Cardiac septum (tissue), 1 donor: ENCODE measurements around the gene GJA3. TPM values are rescaled to one million over a fixed set of nuclear protein-coding genes. Genes with fewer than 3 reads are reported as not detected.

ENCODE experiments used
- DNase-seq: peaks from one replicate; pipeline ENCODE4 v3.0.0-alpha.2; 2020; ENCODE audit warnings: low spot score
- intact Hi-C: fragments of 100-400 bp; cut with DNase I; formaldehyde crosslinking; loops from one replicate; pipeline ENCODE4 v1.14.0; 2022
- total RNA-seq: library from RNA; stranded (reverse); fragmentation: NEBNext Ultra II Directional; extraction: Animal tissue kit (Norgen Biotek cat#: 25700); gene quantifications from one replicate; pipeline ENCODE4 v1.2.1, GENCODE V29; 2021
- donor health status: DM: no; HTN: no; CAD: no.

GJA3 gene
- total RNA-seq, 1 donor from 2014 or later, result 25.9 TPM

DNA sequence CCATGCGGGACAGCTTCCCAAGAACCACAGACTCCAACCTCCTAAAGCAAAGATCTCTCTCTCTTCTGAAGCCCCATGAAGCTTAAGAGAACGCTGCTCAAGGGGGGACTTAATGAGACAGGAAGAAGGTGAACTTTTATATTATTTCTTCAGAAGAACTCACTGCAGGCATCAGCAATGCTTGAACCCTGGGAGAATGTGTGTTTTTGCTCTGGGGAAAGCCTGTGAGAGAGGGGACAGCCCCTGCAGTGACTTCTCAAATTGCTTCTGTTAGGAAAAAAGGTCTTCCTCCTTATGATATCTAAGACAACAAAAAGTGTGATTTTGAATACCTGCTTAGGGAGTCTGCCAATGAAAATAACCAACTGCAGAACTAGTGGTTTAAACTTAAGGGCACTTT, 23.0 kb downstream of the GJA3 start:
- intact Hi-C loops, result no loop called here
- DNase-seq, result no peak

- intact Hi-C loops, result no loop called here
- DNase-seq, result no peak
Observed at GRCh38 chr13:20136781-20137703, 23.8 kb downstream of the GJA3 start.

- intact Hi-C loops, result no loop called here
- no peak for DNase-seq
Observed at GRCh38 chr13:20134732-20135131, 26.1 kb downstream of the GJA3 start.

DNA sequence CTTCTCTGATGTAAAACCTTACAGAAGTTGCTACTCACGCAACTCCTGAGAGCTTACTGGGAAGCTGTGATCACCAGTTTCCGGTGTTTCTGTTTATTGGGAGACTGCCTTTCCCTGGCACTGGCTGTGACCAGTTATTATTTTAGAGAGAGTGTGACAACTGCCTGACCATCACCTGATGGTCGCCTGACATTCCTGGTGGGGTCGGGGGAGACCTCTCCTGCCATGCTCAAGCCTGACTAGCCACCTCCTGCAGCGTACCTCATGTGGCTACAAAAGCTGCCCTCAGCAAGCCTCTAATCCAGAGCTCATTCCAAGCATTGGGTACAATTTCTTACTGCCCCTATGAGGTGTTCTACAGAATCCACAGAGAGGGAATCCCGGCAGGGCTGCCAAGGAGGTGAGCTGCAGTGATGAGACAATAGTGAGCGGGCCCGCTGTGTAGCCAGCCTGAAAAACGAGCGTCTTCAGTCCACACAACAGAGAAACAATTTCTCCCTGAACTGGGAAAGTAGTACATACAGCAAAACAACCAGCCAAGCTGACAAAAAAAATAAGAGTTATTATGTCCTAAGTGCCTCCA, 28.7 kb downstream of the GJA3 start:
- intact Hi-C loops, result no loop called here
- peak; percentile 39 for DNase-seq

- intact Hi-C loops, result no loop called here
- DNase-seq, result no peak
Observed at GRCh38 chr13:20131057-20131832, 29.6 kb downstream of the GJA3 start.

GRCh38 chr13:20130652-20131051, 30.2 kb downstream of the GJA3 start:
- no peak for DNase-seq

DNA sequence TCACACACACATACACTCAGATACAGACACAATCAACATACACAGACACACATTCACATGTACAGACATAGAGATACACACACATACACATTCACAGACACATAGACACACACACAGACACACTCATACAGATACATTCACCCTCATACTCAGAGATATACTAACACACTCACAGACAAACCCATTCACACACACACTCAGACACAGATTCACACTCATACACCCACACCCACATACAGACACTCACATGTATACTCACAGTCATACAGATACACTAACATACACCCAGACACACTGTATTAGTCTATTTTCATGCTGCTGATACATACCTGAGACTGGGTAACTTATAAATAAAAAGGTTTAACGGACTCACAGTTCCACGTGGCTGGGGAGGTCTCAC, 30.8 kb downstream of the GJA3 start:
- intact Hi-C loops, result no loop called here
- DNase-seq, result no peak

More at GRCh38 chr13:20130652-20131051, 30.2 kb downstream of the GJA3 start:
- intact Hi-C loops, result no loop called here

DNA sequence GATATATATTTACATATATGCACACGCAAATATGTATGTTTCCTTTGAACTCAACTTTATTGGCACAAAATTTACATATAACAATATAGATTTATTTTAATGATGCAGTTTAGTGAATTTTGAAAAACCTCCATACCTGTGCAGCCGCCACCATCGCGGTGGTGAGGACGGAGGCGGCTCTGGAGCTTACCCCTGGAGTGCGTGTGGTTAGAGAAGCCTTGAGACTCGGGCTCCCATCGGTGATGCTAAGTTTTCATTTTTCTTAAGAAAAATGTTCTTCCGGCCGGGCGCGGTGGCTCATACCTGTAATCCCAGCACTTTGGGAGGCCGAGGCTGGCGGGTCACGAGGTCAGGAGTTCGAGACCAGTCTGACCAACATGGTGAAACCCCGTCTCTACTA, 31.8 kb downstream of the GJA3 start:
- intact Hi-C loops, result no loop called here
- DNase-seq, result peak; percentile 26

- peak; percentile 73 for DNase-seq
Observed at GRCh38 chr13:20128459-20128931, 32.4 kb downstream of the GJA3 start.

GRCh38 chr13:20127562-20128458, 33.0 kb downstream of the GJA3 start:
- intact Hi-C loops, result loop anchor here (1.0 kb wide), 1 partner anchor 33 kb away; the partner anchor contains the start of gene GJA3
- DNase-seq, result peak; percentile 82

More at GRCh38 chr13:20128459-20128931, 32.4 kb downstream of the GJA3 start:
- intact Hi-C loops, result loop anchor here (1.0 kb wide), 1 partner anchor 33 kb away; the partner anchor contains the start of gene GJA3

GRCh38 chr13:20127262-20127561, 33.6 kb downstream of the GJA3 start:
- DNase-seq, result no peak
- intact Hi-C loops, result no loop called here

GRCh38 chr13:20126541-20127261, 34.2 kb downstream of the GJA3 start:
- intact Hi-C loops, result loop anchor here (1.0 kb wide), 1 partner anchor 15 kb away; no protein-coding TSS in a partner anchor
- DNase-seq, result peak; percentile 75

- intact Hi-C loops, result loop anchor here (1.0 kb wide), 1 partner anchor 16 kb away; no protein-coding TSS in a partner anchor
- peak; percentile 66 for DNase-seq
Observed at GRCh38 chr13:20125783-20126165, 35.1 kb downstream of the GJA3 start.

DNA sequence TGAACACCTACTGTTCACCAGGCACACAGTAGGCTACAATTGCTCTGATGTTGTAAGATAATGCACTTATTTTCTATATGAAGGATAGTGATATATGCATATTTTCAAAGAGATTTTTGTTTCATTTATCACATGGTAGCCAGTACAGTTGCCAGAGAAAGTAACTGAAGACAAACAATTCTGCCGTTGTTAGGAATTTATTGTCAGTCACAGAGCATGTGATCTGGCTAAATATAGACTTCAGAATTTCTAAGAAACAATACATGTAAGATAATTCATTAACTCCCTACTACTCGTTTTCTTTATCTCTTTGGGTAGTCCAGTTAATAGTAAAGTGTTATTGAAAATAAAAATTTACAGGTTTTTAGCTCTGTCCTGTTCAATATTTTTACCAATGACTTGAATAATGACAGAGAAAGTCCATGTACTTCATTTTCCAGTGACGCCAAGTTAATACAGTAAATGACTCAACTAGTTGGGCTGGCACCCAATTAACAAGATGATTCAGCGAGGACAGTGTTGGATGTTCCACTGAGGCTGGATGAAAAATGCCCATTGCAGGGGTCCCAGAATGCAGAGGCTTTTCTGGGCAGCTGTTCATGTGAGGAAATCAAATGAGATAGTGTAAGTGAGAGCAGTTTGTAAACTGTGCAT, 35.6 kb downstream of the GJA3 start:
- DNase-seq, result no peak
- intact Hi-C loops, result no loop called here

- intact Hi-C loops, result loop anchor here (5.0 kb wide), 1 partner anchor 42 kb away; no protein-coding TSS in a partner anchor
- DNase-seq, result no peak
Observed at GRCh38 chr13:20124303-20124702, 36.5 kb downstream of the GJA3 start.

DNA sequence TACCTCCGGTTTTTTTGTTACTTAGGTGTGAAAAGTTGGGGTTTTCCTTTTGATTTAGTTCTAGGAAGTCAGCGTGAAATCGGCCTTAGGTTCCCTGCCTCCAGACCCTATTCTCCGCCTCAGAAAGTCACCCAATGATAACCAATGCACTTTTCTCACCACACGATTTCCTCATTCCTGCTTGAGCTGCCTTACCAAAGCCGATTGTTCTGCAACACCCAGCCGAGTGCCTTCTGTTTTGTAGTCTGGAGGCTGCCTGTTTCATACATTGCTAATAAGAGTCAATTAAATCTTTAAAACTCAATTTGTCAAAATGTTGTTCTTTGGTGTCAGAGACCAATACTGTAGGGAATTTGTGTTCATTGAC, 39.7 kb downstream of the GJA3 start:
- DNase-seq, result no peak
- intact Hi-C loops, result loop anchor here (5.0 kb wide), 1 partner anchor 39 kb away; no protein-coding TSS in a partner anchor

DNA sequence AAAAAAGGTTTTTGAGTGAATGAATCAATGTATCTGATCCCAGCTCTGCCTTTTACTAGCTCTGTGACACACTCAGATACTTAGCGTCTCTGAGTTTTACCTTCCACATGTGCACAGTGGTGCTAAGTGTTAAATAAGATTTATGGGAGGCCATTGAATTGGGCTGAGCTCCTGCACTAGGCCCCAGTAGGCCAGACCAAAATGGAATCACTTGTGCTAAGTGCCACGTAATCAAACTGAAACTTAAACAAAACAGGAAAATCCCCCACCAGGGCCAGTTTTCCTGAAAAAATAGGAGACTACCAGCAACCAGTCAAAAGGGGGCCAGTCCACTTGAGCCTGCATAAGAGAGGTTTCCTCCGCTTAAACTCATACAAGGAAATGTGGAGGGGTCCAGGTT, 40.9 kb downstream of the GJA3 start:
- no peak for DNase-seq
- intact Hi-C loops, result loop anchor here (5.0 kb wide), 1 partner anchor 38 kb away; no protein-coding TSS in a partner anchor
